Measurements from ENCODE around the gene ADAM15. TPM values are rescaled to one million over a fixed set of nuclear protein-coding genes. Genes with fewer than 3 reads are reported as not detected.

The ADAM15 gene
- total RNA-seq, 4 donors from 2014 or later = 135 to 194 (median 183) TPM

DNA sequence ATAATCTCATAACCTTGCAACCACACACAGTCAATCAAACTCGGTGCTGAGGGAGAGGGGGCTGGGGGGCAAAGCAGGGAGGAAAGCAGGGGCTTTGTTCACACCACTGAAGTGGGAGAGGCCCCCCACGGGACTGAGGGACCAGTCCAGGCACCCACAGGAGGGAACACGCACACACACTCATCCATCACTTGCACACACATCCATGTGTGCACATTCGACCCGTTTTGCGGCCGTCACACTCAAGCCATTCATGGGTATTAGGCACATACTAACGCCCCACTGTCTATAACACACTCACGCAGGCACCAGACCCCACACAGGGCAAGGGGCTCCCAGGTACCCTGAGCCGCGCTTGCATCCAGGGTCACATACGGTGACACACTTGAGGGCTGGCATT is 41.5 kb downstream of the ADAM15 start:
- TF ChIP-seq, protein P1, sequence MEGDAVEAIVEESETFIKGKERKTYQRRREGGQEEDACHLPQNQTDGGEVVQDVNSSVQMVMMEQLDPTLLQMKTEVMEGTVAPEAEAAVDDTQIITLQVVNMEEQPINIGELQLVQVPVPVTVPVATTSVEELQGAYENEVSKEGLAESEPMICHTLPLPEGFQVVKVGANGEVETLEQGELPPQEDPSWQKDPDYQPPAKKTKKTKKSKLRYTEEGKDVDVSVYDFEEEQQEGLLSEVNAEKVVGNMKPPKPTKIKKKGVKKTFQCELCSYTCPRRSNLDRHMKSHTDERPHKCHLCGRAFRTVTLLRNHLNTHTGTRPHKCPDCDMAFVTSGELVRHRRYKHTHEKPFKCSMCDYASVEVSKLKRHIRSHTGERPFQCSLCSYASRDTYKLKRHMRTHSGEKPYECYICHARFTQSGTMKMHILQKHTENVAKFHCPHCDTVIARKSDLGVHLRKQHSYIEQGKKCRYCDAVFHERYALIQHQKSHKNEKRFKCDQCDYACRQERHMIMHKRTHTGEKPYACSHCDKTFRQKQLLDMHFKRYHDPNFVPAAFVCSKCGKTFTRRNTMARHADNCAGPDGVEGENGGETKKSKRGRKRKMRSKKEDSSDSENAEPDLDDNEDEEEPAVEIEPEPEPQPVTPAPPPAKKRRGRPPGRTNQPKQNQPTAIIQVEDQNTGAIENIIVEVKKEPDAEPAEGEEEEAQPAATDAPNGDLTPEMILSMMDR (IDR thresholded peaks at IDR 0.05) = no peak
- no peak for TF ChIP-seq POLR2A (IDR thresholded peaks at IDR 0.05)
- DNase-seq = no peak
- 88 to 95% methylated on average over 9 to 11 of the region's 12 CpGs for WGBS, 2 donors
- H3K4me3 ChIP-seq = no peak overlapping the region
- peaks cover 0 to 7% (median 0%) of the 10 kb centered on the region in 4 donors for H3K27me3 ChIP-seq
- no peaks in the 10 kb centered on the region for H3K36me3 ChIP-seq
- no peak overlapping the region for H3K27ac ChIP-seq
- H3K4me1 ChIP-seq = peaks cover 13 to 25% (median 19%) of the 10 kb centered on the region in 3 donors
- H3K9me3 ChIP-seq = no peaks in the 10 kb centered on the region
- intact Hi-C loops (cut with DNase I) = loop anchor here (2.0 kb wide), 1 partner anchor 76 kb away; no protein-coding TSS in a partner anchor

DNA sequence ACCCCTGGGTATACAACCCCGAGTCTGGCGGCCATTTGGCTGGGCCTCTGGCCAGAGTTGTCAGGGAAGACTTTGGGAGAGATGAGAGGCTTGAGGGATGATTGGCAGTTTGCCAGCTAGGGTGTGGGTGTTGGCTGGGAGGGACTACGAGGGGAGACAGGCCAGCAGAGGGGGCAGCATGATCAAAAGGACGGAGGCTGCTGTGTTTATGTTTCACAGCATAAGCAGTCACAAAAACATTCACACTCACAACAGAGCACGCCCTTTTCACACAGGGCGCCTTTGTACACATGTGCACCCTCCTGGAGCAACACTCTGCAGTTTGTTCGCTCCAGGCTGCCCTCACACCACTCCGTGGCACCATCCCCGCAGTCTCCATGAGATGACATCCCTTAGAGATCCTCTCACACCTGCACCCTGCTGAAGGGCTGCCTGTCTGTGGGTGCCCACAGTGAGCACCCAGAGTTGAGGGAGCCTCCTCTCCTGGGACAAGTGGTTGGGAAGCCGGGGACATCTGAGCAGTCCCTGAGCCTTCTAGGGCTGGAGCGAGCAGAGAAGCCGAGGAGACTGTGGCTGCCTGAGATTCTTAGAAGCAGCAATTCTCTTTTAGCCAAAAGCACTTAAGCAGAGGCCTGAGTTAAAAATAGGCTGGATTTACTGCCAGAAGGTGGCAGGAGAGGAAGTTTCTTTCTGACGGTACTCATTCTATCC is 43.0 kb downstream of the ADAM15 start:
- H3K4me1 ChIP-seq = peaks cover 13 to 25% (median 19%) of the 10 kb centered on the region in 3 donors
- H3K27ac ChIP-seq = peak overlapping the region in 3 of 4 donors; percentile 38 to 60 (median 42)
- H3K9me3 ChIP-seq = no peaks in the 10 kb centered on the region
- peaks cover 0 to 7% (median 0%) of the 10 kb centered on the region in 4 donors for H3K27me3 ChIP-seq
- no peaks in the 10 kb centered on the region for H3K36me3 ChIP-seq
- WGBS, 2 donors = 20 to 25% methylated on average over 8 to 11 of the region's 13 CpGs
- no peak for TF ChIP-seq POLR2A (IDR thresholded peaks at IDR 0.05)
- TF ChIP-seq, protein P1 (IDR thresholded peaks at IDR 0.05) = peak in 5 of 6 experiments; percentile 35 to 60 (median 50)
- intact Hi-C loops (cut with DNase I) = loop anchor here (2.0 kb wide), 1 partner anchor 75 kb away; no protein-coding TSS in a partner anchor
- DNase-seq = no peak
- no peak overlapping the region for H3K4me3 ChIP-seq

DNA sequence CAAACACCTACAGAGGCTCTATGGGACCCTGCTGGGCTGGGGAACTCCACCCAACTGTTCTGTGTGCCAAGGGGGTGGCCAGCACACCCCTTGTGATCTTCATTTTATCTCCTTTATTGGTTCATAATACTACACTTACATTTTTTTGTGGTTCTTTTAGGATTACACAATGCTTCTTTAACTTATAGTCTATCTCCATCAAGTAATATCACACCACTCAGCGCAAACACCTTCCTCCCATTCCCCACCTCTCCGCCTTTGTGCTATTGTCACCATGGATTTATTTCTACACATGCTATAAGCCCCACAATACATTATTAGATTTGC is 43.5 kb downstream of the ADAM15 start:
- no peaks in the 10 kb centered on the region for H3K9me3 ChIP-seq
- H3K36me3 ChIP-seq = no peaks in the 10 kb centered on the region
- no peak overlapping the region for H3K4me3 ChIP-seq
- TF ChIP-seq, protein P1 (IDR thresholded peaks at IDR 0.05) = peak in 1 of 6 experiments; percentile 31
- no peak for TF ChIP-seq POLR2A (IDR thresholded peaks at IDR 0.05)
- peaks cover 0 to 7% (median 0%) of the 10 kb centered on the region in 4 donors for H3K27me3 ChIP-seq
- H3K27ac ChIP-seq = peak overlapping the region in 3 of 4 donors; percentile 38 to 60 (median 42)
- H3K4me1 ChIP-seq = peaks cover 13 to 25% (median 19%) of the 10 kb centered on the region in 3 donors
- 64 to 70% methylated on average over 2 of the region's 2 CpGs for WGBS, 2 donors
- intact Hi-C loops (cut with DNase I) = no loop called here
- DNase-seq = no peak

DNA sequence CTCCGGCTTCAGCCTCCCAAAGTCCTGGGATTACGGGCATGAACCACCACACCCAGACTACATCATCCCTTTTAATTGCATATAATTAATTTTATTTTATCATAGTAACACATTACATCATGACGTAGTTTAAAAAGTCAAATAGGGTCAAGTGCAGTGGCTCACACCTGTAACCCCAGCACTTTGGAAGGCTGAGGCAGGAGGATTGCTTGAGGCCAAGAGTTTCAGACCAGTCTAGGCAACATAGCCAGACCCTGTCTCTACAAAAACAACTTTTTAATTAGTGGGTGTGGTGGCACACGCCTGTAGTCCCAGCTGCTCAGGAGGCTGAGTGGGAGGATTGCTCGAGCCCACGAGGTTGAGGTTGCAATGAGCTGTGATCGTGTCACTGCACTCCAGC is 48.2 kb downstream of the ADAM15 start:
- DNase-seq = no peak
- TF ChIP-seq, protein P1 (IDR thresholded peaks at IDR 0.05) = no peak
- TF ChIP-seq POLR2A (IDR thresholded peaks at IDR 0.05) = no peak
- Histone ChIP-seq H3K27me3 (no peaks in the 10 kb centered on the region), H3K9me3 (no peaks in the 10 kb centered on the region), H3K27ac (no peak overlapping the region), H3K36me3 (no peaks in the 10 kb centered on the region), H3K4me3 (no peak overlapping the region), H3K4me1 (peaks cover 2 to 5% (median 2%) of the 10 kb centered on the region in 3 donors)
- intact Hi-C loops (cut with DNase I) = no loop called here
- 59 to 72% methylated on average over 6 to 7 of the region's 7 CpGs for WGBS, 2 donors

DNA sequence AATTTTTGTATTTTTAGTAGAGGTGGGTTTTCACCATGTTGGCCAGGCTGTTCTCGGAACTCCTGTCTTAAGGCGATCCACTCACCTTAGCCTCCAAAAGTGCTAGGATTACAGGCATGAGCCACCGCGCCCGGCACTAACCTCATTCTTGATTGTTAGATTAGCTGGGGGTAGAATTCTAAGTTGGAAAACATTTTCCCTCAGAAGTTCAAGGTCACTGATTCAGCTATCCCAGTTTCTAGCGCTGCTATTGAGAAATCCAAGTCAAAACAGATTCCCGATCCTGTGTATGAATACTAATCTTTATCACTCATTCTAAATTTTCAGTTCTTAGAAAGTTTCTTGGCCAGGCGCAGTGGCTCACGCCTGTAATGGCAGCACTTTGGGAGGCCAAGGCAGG is 52.2 kb downstream of the ADAM15 start:
- DNase-seq = no peak
- Histone ChIP-seq H3K27ac (no peak overlapping the region), H3K4me3 (no peak overlapping the region), H3K27me3 (no peaks in the 10 kb centered on the region), H3K4me1 (no peaks in the 10 kb centered on the region), H3K9me3 (no peaks in the 10 kb centered on the region), H3K36me3 (no peaks in the 10 kb centered on the region)
- intact Hi-C loops (cut with DNase I) = no loop called here
- TF ChIP-seq, protein P1 (IDR thresholded peaks at IDR 0.05) = no peak
- TF ChIP-seq POLR2A (IDR thresholded peaks at IDR 0.05) = no peak
- 87 to 93% methylated on average over 9 of the region's 9 CpGs for WGBS, 2 donors
